Endothelial cell of umbilical vein (primary cell): Measurements from ENCODE around the gene WRNIP1. TPM values are rescaled to one million over a fixed set of nuclear protein-coding genes. Genes with fewer than 3 reads are reported as not detected.

Experiments
- BruUV-seq: library from RNA; stranded (reverse); fragments of 400-500 nt; replicated peaks from 2 replicates; lab custom pipeline; 2021; lab: Mats Ljungman, UMichigan
- CTCF ChIA-PET: fragments of 300-600, 350-600 bp; sonication (Branson Sonifier 250); formaldehyde crosslinking; loops from one replicate; lab custom pipeline; 2021; ENCODE audit warnings: antibody characterized with exemption, inconsistent platforms; lab: Charles Lee
- POLR2A ChIA-PET: fragments of 300-600, 350-600 bp; sonication (Branson Sonifier 250); formaldehyde crosslinking; loops from one replicate; lab custom pipeline; 2021; ENCODE audit warnings: antibody characterized with exemption, inconsistent platforms; lab: Charles Lee
- DNase-seq: peaks from one replicate; pipeline ENCODE4 v3.0.0-alpha.2; 2011; ENCODE audit warnings: low read depth, low spot score
- FAIRE-seq: peaks from 2 replicates; lab custom pipeline; 2011; peaks lifted over from hg19 to GRCh38; lab: Jason Lieb, UNC
- H2AFZ ChIP-seq: 2 replicates; pipeline ENCODE4 v1.6.0; 2012; ENCODE audit warnings: low read depth, low read length, control low read depth, inconsistent platforms
- H3K27ac ChIP-seq: 2 replicates; pipeline ENCODE4 v1.5.1; 2011; ENCODE audit warnings: low read depth, mild to moderate bottlenecking, control low read depth, low read length, moderate library complexity; ENCODE audit not compliant: insufficient read depth
- H3K27me3 ChIP-seq, 2 experiments: 2 replicates each; pipeline versions ENCODE4 v1.6.0 to v1.6.1; 2011; ENCODE audit warnings: low read length in 2 of 2, mixed read lengths in 1 of 2; ENCODE audit not compliant: control insufficient read depth in 2 of 2, insufficient read depth in 2 of 2
- H3K36me3 ChIP-seq, 2 experiments: 2 replicates in 1 of 2; 3 replicates in 1 of 2; pipeline ENCODE4 v1.5.1; 2011; ENCODE audit warnings: low read length in 2 of 2, mild to moderate bottlenecking in 1 of 2, moderate library complexity in 1 of 2; ENCODE audit not compliant: control insufficient read depth in 2 of 2, insufficient read depth in 2 of 2; ENCODE audit errors: extremely low read depth in 1 of 2
- H3K4me1 ChIP-seq: 3 replicates; pipeline ENCODE4 v1.5.1; 2011; ENCODE audit warnings: mild to moderate bottlenecking, low read length; ENCODE audit not compliant: control insufficient read depth, insufficient read depth; ENCODE audit errors: extremely low read depth
- H3K4me2 ChIP-seq: 2 replicates; pipeline ENCODE4 v1.6.1; 2011; ENCODE audit warnings: low read length, control low read depth, mixed read lengths; ENCODE audit not compliant: insufficient read depth
- H3K4me3 ChIP-seq, 3 experiments: fragments of 200-600 bp in 1 of 3; sonication (generic), shearing (Covaris generic) in 1 of 3; replicated peaks in 1 of 3; 2 replicates each; pipeline ENCODE4 v1.5.1; 2011 to 2016; ENCODE audit warnings: control low read depth in 3 of 3, low read length in 3 of 3, mild to moderate bottlenecking in 2 of 3, inconsistent platforms in 1 of 3, low read depth in 1 of 3, moderate library complexity in 1 of 3; ENCODE audit not compliant: insufficient read depth in 1 of 3
- H3K79me2 ChIP-seq: 2 replicates; pipeline ENCODE4 v1.6.0; 2012; ENCODE audit warnings: low read length, inconsistent platforms; ENCODE audit not compliant: control insufficient read depth, insufficient read depth
- H3K9ac ChIP-seq: replicated peaks from 2 replicates; pipeline ENCODE3; 2011; ENCODE audit warnings: low read length, control low read depth; ENCODE audit not compliant: insufficient read depth; ENCODE audit errors: extremely low read depth
- H3K9me1 ChIP-seq: replicated peaks from 3 replicates; pipeline ENCODE4 v1.6.0; 2011; ENCODE audit warnings: mild to moderate bottlenecking, low read length; ENCODE audit not compliant: control insufficient read depth, insufficient read depth; ENCODE audit errors: extremely low read depth
- H3K9me3 ChIP-seq: replicated peaks from 2 replicates; pipeline ENCODE4 v1.5.1; 2012; ENCODE audit warnings: low read length, inconsistent platforms; ENCODE audit not compliant: control insufficient read depth, insufficient read depth
- H4K20me1 ChIP-seq: replicated peaks from 2 replicates; pipeline ENCODE3; 2011; ENCODE audit warnings: mild to moderate bottlenecking, low read length; ENCODE audit not compliant: control insufficient read depth, insufficient read depth; ENCODE audit errors: extremely low read depth
- CTCF ChIP-seq, 2 donors: IDR thresholded peaks; 1 replicate in 1 of 2; 2 replicates in 1 of 2; pipeline ENCODE4 v1.5.1; 2011; ENCODE audit warnings: low read length in 2 of 2, mild to moderate bottlenecking in 2 of 2, moderate library complexity in 2 of 2, control low read depth in 1 of 2, inconsistent platforms in 1 of 2, low read depth in 1 of 2; ENCODE audit not compliant: insufficient read depth in 1 of 2; ENCODE audit errors: extremely low read depth in 1 of 2
- EZH2 ChIP-seq: IDR thresholded peaks from 2 replicates; pipeline ENCODE4 v1.6.1; 2012; ENCODE audit warnings: borderline replicate concordance, low read depth, mild to moderate bottlenecking, moderate library complexity, low read length, inconsistent platforms; ENCODE audit not compliant: severe bottlenecking
- FOS ChIP-seq: IDR thresholded peaks from 2 replicates; pipeline ENCODE4 v1.6.1; 2011; ENCODE audit warnings: mild to moderate bottlenecking, low read length, moderate library complexity, borderline replicate concordance; ENCODE audit not compliant: insufficient read depth
- GATA2 ChIP-seq: IDR thresholded peaks from 2 replicates; pipeline ENCODE4 v1.7.0; 2011; ENCODE audit warnings: low read depth, mild to moderate bottlenecking, moderate library complexity, mixed read lengths, low read length; ENCODE audit not compliant: insufficient read length, insufficient read depth
- JUN ChIP-seq: IDR thresholded peaks from 2 replicates; pipeline ENCODE4 v1.6.1; 2011; ENCODE audit warnings: borderline replicate concordance, low read depth; ENCODE audit not compliant: insufficient read length, insufficient read depth
- MAX ChIP-seq: IDR thresholded peaks from 2 replicates; pipeline ENCODE4 v1.6.1; 2011; ENCODE audit not compliant: insufficient read depth, insufficient read length
- MYC ChIP-seq: IDR thresholded peaks from one replicate; pipeline ENCODE4 v1.6.1; 2011; ENCODE audit warnings: mild to moderate bottlenecking, low read depth, low read length
- POLR2A ChIP-seq: IDR thresholded peaks from 2 replicates; pipeline ENCODE4 v1.6.1; 2012; ENCODE audit warnings: low read depth, mild to moderate bottlenecking, control low read depth, low read length
- POLR2AphosphoS5 ChIP-seq: IDR thresholded peaks from 2 replicates; pipeline ENCODE4 v1.6.1; 2012; ENCODE audit warnings: low read depth, mild to moderate bottlenecking, control low read depth, low read length, moderate library complexity; ENCODE audit not compliant: insufficient read depth
- dilution Hi-C: fragments of 300-500 bp; cut with MboI; formaldehyde crosslinking; loops from one replicate; pipeline ENCODE4 v1.15.0; 2019; ENCODE audit warnings: low sequenced_read_pairs; ENCODE audit not compliant: extremely low pct_ligation_motif_present
- intact Hi-C: fragments of 100-400 bp; cut with micrococcal nuclease; formaldehyde crosslinking; loops from one replicate; pipeline ENCODE4 v1.10.0; 2022
- polyA plus RNA-seq, 4 experiments: library from polyadenylated mRNA; depleted of rRNA in 3 of 4; stranded (reverse) in 3 of 4; unstranded in 1 of 4; fragments of >200 nt; gene quantifications; 2 replicates each; pipeline versions ENCODE4 v1.2.1 to v1.2.3, GENCODE V29; 2011 to 2012; ENCODE audit warnings: missing spikeins in 1 of 4
- total RNA-seq: library from RNA; stranded (reverse); gene quantifications from 2 replicates; pipeline ENCODE4 v1.2.3, GENCODE V29; 2021

The WRNIP1 gene
- total and polyA plus RNA-seq, 2 donors (not counting 3 experiments of a cell fraction or from before 2014, with no cell fraction given): 50.1 to 68.9 TPM

- Histone ChIP-seq H3K79me2 (no peaks in the 10 kb centered on the region), H3K4me3 (no peak overlapping the region), H2AFZ (no peak overlapping the region), H3K9ac (no peak overlapping the region), H3K27ac (no peak overlapping the region), H4K20me1 (no peaks in the 10 kb centered on the region), H3K9me1 (no peaks in the 10 kb centered on the region), H3K4me2 (no peak overlapping the region), H3K36me3 (no peaks in the 10 kb centered on the region), H3K4me1 (no peaks in the 10 kb centered on the region), H3K9me3 (no peaks in the 10 kb centered on the region), H3K27me3 (no peaks in the 10 kb centered on the region)
- no TSS peak for BruUV-seq
- TF ChIP-seq FOS: no peak
- TF ChIP-seq EZH2: no peak
- TF ChIP-seq POLR2A: no peak
- ChIA-PET CTCF (interaction anchor here (1.1 to 2.2 kb wide), 4 partner anchors 10 to 28 kb away, joined by 3 to 12 read pairs (median 3); partner anchors contain the start of gene MYLK4), POLR2A (no interaction called here)
- DNase-seq (no peak), FAIRE-seq (no peak)
- intact Hi-C loops: no loop called here
- dilution Hi-C loops: no loop called here
Measured at GRCh38 chr6:2733736-2734480, 31.3 kb upstream of the WRNIP1 start.

GRCh38 chr6:2734488-2735166 is 30.6 kb upstream of the WRNIP1 start:
- DNase-seq: no peak
- Histone ChIP-seq H3K9ac (no peak overlapping the region), H3K4me1 (no peaks in the 10 kb centered on the region), H3K27ac (no peak overlapping the region), H3K36me3 (no peaks in the 10 kb centered on the region), H3K27me3 (no peaks in the 10 kb centered on the region), H2AFZ (no peak overlapping the region), H4K20me1 (no peaks in the 10 kb centered on the region), H3K4me3 (no peak overlapping the region), H3K79me2 (no peaks in the 10 kb centered on the region), H3K4me2 (no peak overlapping the region), H3K9me1 (no peaks in the 10 kb centered on the region), H3K9me3 (no peaks in the 10 kb centered on the region)
- dilution Hi-C loops: no loop called here
- no peak for FAIRE-seq
- ChIA-PET POLR2A (no interaction called here), CTCF (interaction anchor here (1.3 to 4.2 kb wide), 3 partner anchors 12 to 32 kb away, joined by 3 to 116 read pairs (median 5); partner anchors contain the start of gene MYLK4)
- no peak for TF ChIP-seq CTCF (IDR thresholded peaks at IDR 0.05; ENCODE audit: extremely low read depth in 1 of 2, insufficient read depth in 1 of 2, low read depth in 1 of 2, low read length in 2 of 2)
- TF ChIP-seq POLR2AphosphoS5: no peak
- no peak for TF ChIP-seq GATA2
- no peak for TF ChIP-seq MYC
- TF ChIP-seq POLR2A: no peak
- no peak for TF ChIP-seq EZH2
- no peak for TF ChIP-seq FOS
- TF ChIP-seq MAX: no peak
- TF ChIP-seq JUN: no peak
- BruUV-seq: no TSS peak
- intact Hi-C loops: loop anchor here (5.0 kb wide), 1 partner anchor 77 kb away; no protein-coding TSS in a partner anchor
